Panc1 (cell line): ENCODE results near the gene MTRF1L. TPM values are rescaled to one million over a fixed set of nuclear protein-coding genes. Genes with fewer than 3 reads are reported as not detected.

ENCODE experiments used
- ATAC-seq: fragments of 200-7000 bp; cut with Tn5 transposase; 2 replicates; pipeline ENCODE4 v1.9.1; 2020; ENCODE audit warnings: mild to moderate bottlenecking, moderate library complexity
- BruUV-seq: library from RNA; stranded (reverse); fragments of 400-500 nt; replicated peaks from 2 replicates; lab custom pipeline; 2021; lab: Mats Ljungman, UMichigan
- CTCF ChIA-PET: fragments of 300-600 bp; sonication (Branson Sonifier 250); formaldehyde crosslinking; loops from one replicate; lab custom pipeline; 2022; ENCODE audit warnings: antibody characterized with exemption; lab: Charles Lee
- POLR2A ChIA-PET: fragments of 300-600 bp; sonication (Branson Sonifier 250); formaldehyde crosslinking; loops from one replicate; lab custom pipeline; 2022; ENCODE audit warnings: antibody characterized with exemption; lab: Charles Lee
- DNase-seq: peaks from one replicate; pipeline ENCODE4 v3.0.0-alpha.2; 2010; ENCODE audit warnings: low read depth, low spot score
- H3K27ac ChIP-seq: 2 replicates; pipeline ENCODE4 v1.5.1; 2011; ENCODE audit warnings: mild to moderate bottlenecking, low read length, inconsistent platforms
- H3K27me3 ChIP-seq: fragments of 200-500 bp; sonication (Bioruptor generic); 2 replicates; pipeline ENCODE4 v1.6.0; 2014; ENCODE audit warnings: low read length, inconsistent platforms; ENCODE audit not compliant: control insufficient read depth, insufficient read depth
- H3K36me3 ChIP-seq: fragments of 200-500 bp; sonication (Bioruptor generic); 2 replicates; pipeline ENCODE4 v1.5.1; 2014; ENCODE audit warnings: inconsistent platforms, mild to moderate bottlenecking, low read length, moderate library complexity; ENCODE audit not compliant: control insufficient read depth, insufficient read depth
- H3K4me1 ChIP-seq: 2 replicates; pipeline ENCODE4 v1.5.1; 2011; ENCODE audit warnings: inconsistent platforms, mild to moderate bottlenecking, low read length, moderate library complexity; ENCODE audit not compliant: control insufficient read depth, insufficient read depth
- H3K4me3 ChIP-seq, 2 experiments: 2 replicates each; pipeline ENCODE4 v1.5.1; 2011 to 2012; ENCODE audit warnings: low read depth in 2 of 2, low read length in 2 of 2, mild to moderate bottlenecking in 2 of 2, inconsistent platforms in 1 of 2, moderate library complexity in 1 of 2
- H3K9me3 ChIP-seq: fragments of 200-500 bp; sonication (Bioruptor generic); 2 replicates; pipeline ENCODE4 v1.5.1; 2014; ENCODE audit warnings: low read depth, mild to moderate bottlenecking, inconsistent platforms, low read length, moderate library complexity; ENCODE audit not compliant: control insufficient read depth, insufficient read depth
- POLR2AphosphoS5 ChIP-seq: IDR thresholded peaks from 2 replicates; pipeline ENCODE4 v1.6.1; 2012; ENCODE audit warnings: mild to moderate bottlenecking, low read depth, low read length, moderate library complexity
- REST ChIP-seq, 2 experiments: IDR thresholded peaks; 2 replicates each; pipeline ENCODE4 v1.6.1; 2011 to 2012; ENCODE audit warnings: low read depth in 2 of 2, control low read depth in 1 of 2, low read length in 1 of 2, mild to moderate bottlenecking in 1 of 2, moderate library complexity in 1 of 2; ENCODE audit not compliant: insufficient read depth in 1 of 2
- SIN3A ChIP-seq: IDR thresholded peaks from 2 replicates; pipeline ENCODE4 v1.6.1; 2012; ENCODE audit warnings: low read depth, mild to moderate bottlenecking, low read length, moderate library complexity, borderline replicate concordance; ENCODE audit not compliant: insufficient read depth
- TCF7L2 ChIP-seq: IDR thresholded peaks from 2 replicates; pipeline ENCODE4 v1.6.1; 2011; ENCODE audit warnings: mild to moderate bottlenecking, low read depth, low read length, inconsistent platforms
- in situ Hi-C: cut with HindIII; loops from 2 replicates; pipeline ENCODE4 v1.10.0; 2016; ENCODE audit warnings: low sequenced_read_pairs, low pct_unique_long_range_greater_than_20kb
- intact Hi-C: fragments of 100-400 bp; cut with micrococcal nuclease; formaldehyde crosslinking; loops from one replicate; pipeline ENCODE4 v1.10.0; 2022; ENCODE audit not compliant: unreplicated experiment
- total RNA-seq: library from RNA; stranded (reverse); gene quantifications from one replicate; pipeline ENCODE4 v1.2.1, GENCODE V29; 2021; ENCODE audit not compliant: unreplicated experiment
- TF ChIP-seq, protein P1 (sequence below): fragments of 450-650 bp; IDR thresholded peaks from 2 replicates; pipeline ENCODE4 v1.5.1; 2017; ENCODE audit warnings: mild to moderate bottlenecking

The MTRF1L gene
- total RNA-seq, 1 experiment from 2014 or later, result 22.7 TPM

- in situ Hi-C loops (no loop called here), intact Hi-C loops (loop anchor here (1.0 kb wide), 1 partner anchor 76 kb away; no protein-coding TSS in a partner anchor)
- Histone ChIP-seq H3K4me3 (no peak overlapping the region), H3K4me1 (no peaks in the 10 kb centered on the region), H3K9me3 (no peaks in the 10 kb centered on the region), H3K27me3 (peaks cover 2% of the 10 kb centered on the region; the same call in 1 of the 2 replicates), H3K27ac (no peak overlapping the region), H3K36me3 (no peaks in the 10 kb centered on the region)
- no peak for DNase-seq
- TF ChIP-seq, protein P1, sequence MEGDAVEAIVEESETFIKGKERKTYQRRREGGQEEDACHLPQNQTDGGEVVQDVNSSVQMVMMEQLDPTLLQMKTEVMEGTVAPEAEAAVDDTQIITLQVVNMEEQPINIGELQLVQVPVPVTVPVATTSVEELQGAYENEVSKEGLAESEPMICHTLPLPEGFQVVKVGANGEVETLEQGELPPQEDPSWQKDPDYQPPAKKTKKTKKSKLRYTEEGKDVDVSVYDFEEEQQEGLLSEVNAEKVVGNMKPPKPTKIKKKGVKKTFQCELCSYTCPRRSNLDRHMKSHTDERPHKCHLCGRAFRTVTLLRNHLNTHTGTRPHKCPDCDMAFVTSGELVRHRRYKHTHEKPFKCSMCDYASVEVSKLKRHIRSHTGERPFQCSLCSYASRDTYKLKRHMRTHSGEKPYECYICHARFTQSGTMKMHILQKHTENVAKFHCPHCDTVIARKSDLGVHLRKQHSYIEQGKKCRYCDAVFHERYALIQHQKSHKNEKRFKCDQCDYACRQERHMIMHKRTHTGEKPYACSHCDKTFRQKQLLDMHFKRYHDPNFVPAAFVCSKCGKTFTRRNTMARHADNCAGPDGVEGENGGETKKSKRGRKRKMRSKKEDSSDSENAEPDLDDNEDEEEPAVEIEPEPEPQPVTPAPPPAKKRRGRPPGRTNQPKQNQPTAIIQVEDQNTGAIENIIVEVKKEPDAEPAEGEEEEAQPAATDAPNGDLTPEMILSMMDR, result no peak
- ATAC-seq, result no peak
- no TSS peak for BruUV-seq
- ChIA-PET POLR2A (no interaction called here), CTCF (no interaction called here)
Measured at GRCh38 chr6:152942319-152942869, 60.1 kb downstream of the MTRF1L start.

- in situ Hi-C loops (no loop called here), intact Hi-C loops (loop anchor here (1.0 kb wide), 1 partner anchor 75 kb away; no protein-coding TSS in a partner anchor)
- BruUV-seq, result no TSS peak
- Histone ChIP-seq H3K27me3 (peaks cover 2% of the 10 kb centered on the region; the same call in 1 of the 2 replicates), H3K36me3 (no peaks in the 10 kb centered on the region), H3K4me3 (no peak overlapping the region), H3K4me1 (no peaks in the 10 kb centered on the region), H3K9me3 (no peaks in the 10 kb centered on the region), H3K27ac (no peak overlapping the region)
- DNase-seq (no peak), ATAC-seq (no peak)
- TF ChIP-seq SIN3A (no peak), POLR2AphosphoS5 (no peak), REST (IDR thresholded peaks at IDR 0.05; ENCODE audit: insufficient read depth in 1 of 2, low read depth in 2 of 2, low read length in 1 of 2) (no peak), TCF7L2 (no peak)
- TF ChIP-seq, protein P1, result no peak
- ChIA-PET CTCF (no interaction called here), POLR2A (no interaction called here)
Measured at GRCh38 chr6:152941746-152942145, 60.8 kb downstream of the MTRF1L start.

Other genes starting within 250 kb of the MTRF1L start
- 33.6 TPM for gene FBXO5, start 19.7 kb downstream of the MTRF1L start, total RNA-seq
- 8.7 TPM for gene RGS17, start 128.6 kb upstream of the MTRF1L start, total RNA-seq